Adrenal gland (tissue), 5 donors: Measurements from ENCODE around the gene MAST4.

ENCODE experiments used
- POLR2A ChIP-seq, 2 donors: fragments of 450-650 bp; IDR thresholded peaks; one replicate each; pipeline ENCODE4 v1.6.1; 2017; ENCODE audit warnings: antibody characterized with exemption in 2 of 2, mild to moderate bottlenecking in 2 of 2, moderate library complexity in 1 of 2
- TF ChIP-seq, protein P1 (sequence below), 6 experiments: fragments of 450-650 bp in 4 of 6; fragments of 200-600 bp in 2 of 6; sonication (generic) in 1 of 6; IDR thresholded peaks; 1 replicate in 5 of 6; 2 replicates in 1 of 6; pipeline versions ENCODE4 v1.5.1 to v1.8.0; 2016 to 2021; ENCODE audit warnings: antibody characterized with exemption in 6 of 6, mild to moderate bottlenecking in 2 of 6, moderate library complexity in 1 of 6
- donor health status: DM: no; HTN: no; CAD: no.

DNA sequence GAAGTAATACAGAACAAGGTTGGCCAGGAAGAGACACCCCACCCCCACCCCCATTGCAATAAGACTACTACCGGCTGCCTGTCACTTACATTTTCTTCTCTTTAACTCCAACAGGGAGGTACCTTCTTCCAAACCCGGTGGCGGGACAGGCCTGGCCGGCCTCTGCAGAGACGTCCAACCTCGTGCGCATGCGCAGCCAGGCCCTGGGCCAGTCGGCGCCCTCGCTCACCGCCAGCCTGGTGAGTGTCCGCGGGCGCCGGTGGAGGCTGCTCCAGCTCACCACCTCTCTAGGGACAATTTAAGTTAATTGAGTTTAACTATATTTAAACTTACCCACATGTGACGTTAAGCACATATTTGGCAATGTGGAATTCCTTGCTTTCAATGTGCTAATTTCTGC is 192.4 kb downstream of the MAST4 start:
- TF ChIP-seq, protein P1, sequence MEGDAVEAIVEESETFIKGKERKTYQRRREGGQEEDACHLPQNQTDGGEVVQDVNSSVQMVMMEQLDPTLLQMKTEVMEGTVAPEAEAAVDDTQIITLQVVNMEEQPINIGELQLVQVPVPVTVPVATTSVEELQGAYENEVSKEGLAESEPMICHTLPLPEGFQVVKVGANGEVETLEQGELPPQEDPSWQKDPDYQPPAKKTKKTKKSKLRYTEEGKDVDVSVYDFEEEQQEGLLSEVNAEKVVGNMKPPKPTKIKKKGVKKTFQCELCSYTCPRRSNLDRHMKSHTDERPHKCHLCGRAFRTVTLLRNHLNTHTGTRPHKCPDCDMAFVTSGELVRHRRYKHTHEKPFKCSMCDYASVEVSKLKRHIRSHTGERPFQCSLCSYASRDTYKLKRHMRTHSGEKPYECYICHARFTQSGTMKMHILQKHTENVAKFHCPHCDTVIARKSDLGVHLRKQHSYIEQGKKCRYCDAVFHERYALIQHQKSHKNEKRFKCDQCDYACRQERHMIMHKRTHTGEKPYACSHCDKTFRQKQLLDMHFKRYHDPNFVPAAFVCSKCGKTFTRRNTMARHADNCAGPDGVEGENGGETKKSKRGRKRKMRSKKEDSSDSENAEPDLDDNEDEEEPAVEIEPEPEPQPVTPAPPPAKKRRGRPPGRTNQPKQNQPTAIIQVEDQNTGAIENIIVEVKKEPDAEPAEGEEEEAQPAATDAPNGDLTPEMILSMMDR (IDR thresholded peaks at IDR 0.05), result no peak
- TF ChIP-seq POLR2A (IDR thresholded peaks at IDR 0.05), result no peak
